Superior temporal gyrus (tissue), 1 donor: ENCODE data around the gene IGSF21.

ENCODE experiments used
- DNase-seq: peaks from one replicate; pipeline ENCODE4 v3.0.0-alpha.2; 2016; ENCODE audit errors: extremely low spot score

IGSF21 gene

DNA sequence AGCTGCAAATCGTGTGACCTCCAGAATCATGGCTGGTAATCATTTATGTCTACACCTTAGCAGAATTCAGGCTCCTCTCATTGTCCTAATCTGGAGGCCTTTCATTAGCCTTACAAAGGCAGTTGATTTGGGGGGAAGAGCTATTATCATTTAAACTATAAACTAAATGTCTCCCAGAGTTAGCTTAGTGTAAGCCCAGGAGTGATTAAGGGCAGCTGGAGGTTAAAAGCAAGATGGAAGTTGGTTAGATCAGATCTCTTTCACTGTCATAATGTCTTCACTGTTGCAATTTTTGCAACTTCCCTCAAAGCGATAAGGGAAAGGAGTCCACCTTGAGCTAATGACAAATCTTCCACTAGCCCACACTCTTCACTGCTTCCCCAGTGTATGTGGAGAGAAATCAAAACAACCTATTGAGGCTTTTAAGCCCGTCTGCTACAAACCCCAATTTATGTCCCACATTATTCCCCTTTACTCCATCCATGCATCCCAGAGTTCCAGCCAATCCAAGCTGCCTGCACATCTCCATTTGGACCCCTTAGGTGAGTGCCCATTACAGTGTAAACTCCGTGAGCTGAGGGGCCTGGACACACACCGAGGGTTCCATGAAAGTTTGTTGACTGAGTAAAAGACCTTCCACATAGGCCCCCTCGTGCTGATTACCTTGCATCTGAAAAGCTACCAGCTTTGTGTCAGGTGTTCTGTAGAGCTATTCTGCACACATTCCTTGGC is 311.7 kb downstream of the IGSF21 start:
- DNase-seq = no peak

DNA sequence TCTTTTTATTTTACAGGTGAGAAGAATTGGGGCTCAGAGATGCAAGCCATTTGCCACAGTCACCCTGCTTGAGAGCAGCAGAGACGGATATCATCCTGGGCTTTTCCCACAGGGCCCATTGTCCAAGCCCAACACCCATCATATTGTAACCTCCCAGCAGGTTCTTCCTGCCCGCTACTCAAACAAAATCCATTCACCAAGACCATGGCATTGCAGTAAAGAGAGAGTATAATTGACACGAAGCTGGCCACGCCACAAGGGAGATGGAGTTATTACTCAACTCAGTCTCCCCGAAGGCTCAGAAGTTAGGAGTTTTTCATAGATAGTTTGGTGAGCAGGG is 312.2 kb downstream of the IGSF21 start:
- no peak for DNase-seq

DNA sequence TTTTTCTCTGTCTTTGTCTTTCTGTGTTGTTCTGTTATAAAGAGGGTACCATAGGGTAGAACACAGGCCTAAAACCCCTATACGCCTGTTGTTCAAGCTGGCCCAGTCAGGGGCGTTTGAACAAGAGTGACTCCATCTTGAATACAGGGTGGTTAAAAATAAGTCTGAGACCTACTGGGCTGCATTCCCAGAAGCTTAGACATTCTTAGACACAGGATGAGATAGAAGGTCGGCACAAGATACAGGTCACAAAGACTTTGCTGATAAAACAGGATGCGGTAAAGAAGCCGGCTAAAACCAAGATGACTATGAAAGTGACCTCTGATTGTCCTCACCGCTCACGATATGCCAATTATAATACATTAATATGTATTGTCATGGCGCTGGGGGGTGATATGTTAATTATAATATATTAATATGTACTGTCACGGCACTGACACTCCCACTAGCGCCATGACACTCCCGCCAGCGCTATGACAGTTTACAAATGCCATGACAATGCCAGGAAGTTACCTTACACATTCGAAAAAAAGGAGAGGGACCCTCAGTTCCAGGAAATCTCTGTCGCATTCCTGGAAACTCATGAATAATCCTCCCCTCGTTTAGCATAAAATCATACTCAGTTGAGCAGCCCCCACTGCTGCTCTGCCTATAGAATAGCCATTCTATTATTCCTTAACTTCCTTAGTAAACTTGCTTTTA is 314.6 kb downstream of the IGSF21 start:
- no peak for DNase-seq

DNA sequence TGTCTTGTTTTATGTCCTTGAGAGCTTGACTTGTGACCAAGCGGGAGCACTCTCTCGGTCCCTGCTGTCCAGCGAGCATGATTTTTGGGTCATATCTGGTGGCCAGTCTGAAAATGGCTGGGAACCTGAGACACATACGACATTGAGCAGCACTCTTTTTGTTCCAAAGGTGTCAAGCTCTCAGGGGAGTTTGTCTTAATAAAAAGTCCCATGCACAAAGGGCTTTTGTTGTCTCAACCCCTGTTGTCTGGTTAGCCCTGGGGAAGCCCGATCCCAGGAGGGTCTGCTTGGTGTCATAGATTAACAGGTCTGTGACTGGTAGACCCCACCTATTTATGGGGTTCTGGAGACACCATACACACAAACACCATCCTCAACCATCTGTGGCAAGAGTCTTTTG is 315.4 kb downstream of the IGSF21 start:
- DNase-seq = no peak

DNA sequence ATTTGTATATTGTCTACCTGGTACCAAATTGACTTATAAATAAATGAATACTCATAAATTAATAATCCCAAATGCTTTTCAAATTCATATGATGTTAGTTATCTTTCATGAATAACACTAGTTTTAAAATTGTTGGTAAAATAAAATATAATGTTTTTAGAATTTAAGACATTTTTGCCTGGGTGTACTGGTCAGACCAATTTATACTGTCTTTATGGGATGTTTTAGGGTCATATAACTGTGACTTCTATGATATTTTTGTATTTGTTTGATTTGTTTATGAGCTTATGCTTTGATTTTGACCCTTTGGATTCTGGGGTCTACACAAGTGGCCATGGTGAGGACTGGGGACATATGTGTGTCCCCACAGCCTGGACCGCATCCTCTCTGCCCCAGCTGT is 319.0 kb downstream of the IGSF21 start:
- DNase-seq = no peak
